ENCODE results near the gene BCAS3. TPM values are rescaled to one million over a fixed set of nuclear protein-coding genes. Genes with fewer than 3 reads are reported as not detected.

Gene BCAS3
- total RNA-seq, 2 experiments from 2014 or later: 20.1 to 31.8 TPM

DNA sequence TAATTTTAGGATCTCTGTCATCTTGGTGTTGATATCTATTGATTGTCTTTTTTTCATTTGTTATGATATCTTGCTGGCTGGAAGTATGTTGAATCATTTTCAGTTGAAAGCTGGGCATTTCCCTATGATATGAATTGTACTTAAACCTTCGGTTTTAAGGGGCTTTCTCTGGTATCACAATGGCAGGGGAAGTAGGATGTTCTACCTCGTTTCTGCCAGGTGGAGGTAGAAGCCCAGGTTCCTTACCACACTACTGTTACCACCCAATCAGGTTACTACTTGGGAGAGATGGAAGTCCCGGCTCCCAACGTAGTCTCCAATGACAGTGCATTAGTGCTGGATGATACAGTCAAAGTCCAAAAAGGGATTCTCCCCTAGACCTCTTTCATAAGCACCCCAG lies 440.3 kb downstream of the BCAS3 start:
- ATAC-seq (ENCODE audit: poor library complexity) (no peak), DNase-seq (no peak)
- Histone ChIP-seq H3K4me1 (ENCODE audit: insufficient read depth, low read length) (no peaks in the 10 kb centered on the region), H3K27me3 (ENCODE audit: control insufficient read depth in 1 of 2, insufficient read depth in 2 of 2, low read length in 2 of 2) (no peaks in the 10 kb centered on the region), H3K36me3 (ENCODE audit: insufficient read depth, low read length) (no peaks in the 10 kb centered on the region), H3K9me3 (ENCODE audit: control insufficient read depth in 1 of 2, insufficient read depth in 1 of 2, low read length in 2 of 2) (peaks cover 0 to 10% of the 10 kb centered on the region in 2 experiments), H3K4me3 (ENCODE audit: low read length) (no peak overlapping the region), H3K27ac (ENCODE audit: low read depth in 1 of 2, low read length in 2 of 2) (no peak overlapping the region)
- Mint-ChIP-seq H3K27ac (no peak overlapping the region), H3K9me3 (peaks cover 7% of the 10 kb centered on the region), H3K4me1 (ENCODE audit: low read depth) (no peaks in the 10 kb centered on the region), H3K4me3 (no peak overlapping the region), H3K36me3 (ENCODE audit: low read depth) (peaks cover 12% of the 10 kb centered on the region), H3K27me3 (no peaks in the 10 kb centered on the region)
- CTCF ChIA-PET: no interaction called here
- no peak for TF ChIP-seq CTCF (IDR thresholded peaks at IDR 0.05)
- intact Hi-C loops (cut with DNase I, micrococcal nuclease): no loop called here
- POLR2A ChIA-PET: no interaction called here

DNA sequence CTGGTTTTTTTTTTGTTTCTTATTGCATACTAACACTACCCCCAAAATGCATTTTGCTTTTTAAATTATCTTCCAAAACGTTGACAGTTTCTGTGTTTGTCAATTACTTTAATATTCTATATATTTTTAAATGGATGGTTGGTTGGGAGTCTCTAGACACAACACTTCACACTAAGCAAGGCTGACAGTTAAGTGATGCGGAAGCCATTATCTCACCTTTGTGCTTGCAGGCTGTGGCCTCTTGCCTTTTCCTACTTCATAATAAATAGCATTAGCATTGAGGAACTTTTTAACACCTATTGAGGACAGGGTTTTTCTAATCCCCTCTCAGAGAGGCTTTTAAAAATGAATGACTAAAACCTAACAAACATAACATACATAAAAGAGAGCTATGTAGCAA lies 441.2 kb downstream of the BCAS3 start:
- intact Hi-C loops (cut with DNase I, micrococcal nuclease): no loop called here
- H3K27me3 Mint-ChIP-seq: no peaks in the 10 kb centered on the region
- H3K27ac ChIP-seq (ENCODE audit: low read depth in 1 of 2, low read length in 2 of 2): no peak overlapping the region
- peaks cover 12% of the 10 kb centered on the region for H3K36me3 Mint-ChIP-seq (ENCODE audit: low read depth)
- no peaks in the 10 kb centered on the region for H3K27me3 ChIP-seq (ENCODE audit: control insufficient read depth in 1 of 2, insufficient read depth in 2 of 2, low read length in 2 of 2)
- no peak for ATAC-seq (ENCODE audit: poor library complexity)
- H3K4me1 Mint-ChIP-seq (ENCODE audit: low read depth): no peaks in the 10 kb centered on the region
- H3K36me3 ChIP-seq (ENCODE audit: insufficient read depth, low read length): no peaks in the 10 kb centered on the region
- peaks cover 0 to 10% of the 10 kb centered on the region in 2 experiments for H3K9me3 ChIP-seq (ENCODE audit: control insufficient read depth in 1 of 2, insufficient read depth in 1 of 2, low read length in 2 of 2)
- TF ChIP-seq CTCF (IDR thresholded peaks at IDR 0.05): no peak
- no peak overlapping the region for H3K27ac Mint-ChIP-seq
- H3K4me1 ChIP-seq (ENCODE audit: insufficient read depth, low read length): no peaks in the 10 kb centered on the region
- peaks cover 7% of the 10 kb centered on the region for H3K9me3 Mint-ChIP-seq
- DNase-seq: no peak
- no peak overlapping the region for H3K4me3 Mint-ChIP-seq
- ChIA-PET POLR2A (no interaction called here), CTCF (no interaction called here)
- H3K4me3 ChIP-seq (ENCODE audit: low read length): no peak overlapping the region

DNA sequence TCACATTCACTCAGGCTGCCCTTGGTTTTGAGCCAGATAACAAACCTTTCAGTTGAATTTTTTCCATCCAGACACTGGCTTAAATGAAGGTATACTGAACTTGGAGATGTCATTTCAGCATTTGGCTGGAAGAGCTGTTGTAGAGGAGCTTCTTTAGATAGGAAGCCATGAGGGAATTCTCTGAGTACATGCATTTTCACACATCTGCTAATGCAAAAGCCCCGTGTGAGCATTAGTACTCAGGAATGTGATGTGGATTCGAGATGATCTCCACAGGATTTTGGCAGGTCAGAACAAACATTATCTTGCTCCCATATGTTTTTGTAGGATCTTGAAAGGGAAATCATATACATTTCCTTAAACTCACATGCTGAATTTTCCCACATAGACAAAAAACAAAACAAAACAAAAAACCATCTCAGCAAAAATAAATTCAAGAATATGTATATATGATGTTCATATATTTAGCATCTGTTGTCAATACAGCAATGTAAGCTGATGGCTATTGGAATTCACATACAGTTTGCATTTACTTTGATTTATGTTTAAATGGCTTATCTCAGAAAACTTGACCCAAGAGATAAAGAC lies 444.8 kb downstream of the BCAS3 start:
- Mint-ChIP-seq H3K36me3 (ENCODE audit: low read depth) (peaks cover 6% of the 10 kb centered on the region), H3K27me3 (no peaks in the 10 kb centered on the region), H3K4me1 (ENCODE audit: low read depth) (no peaks in the 10 kb centered on the region), H3K9me3 (peaks cover 4% of the 10 kb centered on the region), H3K27ac (no peak overlapping the region), H3K4me3 (no peak overlapping the region)
- intact Hi-C loops (cut with DNase I, micrococcal nuclease): no loop called here
- Histone ChIP-seq H3K27me3 (ENCODE audit: control insufficient read depth in 1 of 2, insufficient read depth in 2 of 2, low read length in 2 of 2) (no peaks in the 10 kb centered on the region), H3K4me3 (ENCODE audit: low read length) (no peak overlapping the region), H3K27ac (ENCODE audit: low read depth in 1 of 2, low read length in 2 of 2) (no peak overlapping the region), H3K36me3 (ENCODE audit: insufficient read depth, low read length) (no peaks in the 10 kb centered on the region), H3K4me1 (ENCODE audit: insufficient read depth, low read length) (no peaks in the 10 kb centered on the region), H3K9me3 (ENCODE audit: control insufficient read depth in 1 of 2, insufficient read depth in 1 of 2, low read length in 2 of 2) (no peaks in the 10 kb centered on the region)
- no peak for ATAC-seq (ENCODE audit: poor library complexity)
- ChIA-PET CTCF (no interaction called here), POLR2A (interaction anchor here (0.6 kb wide), 1 partner anchor 925 kb away, joined by 3 read pairs; no protein-coding TSS in a partner anchor)
- DNase-seq: no peak
- no peak for TF ChIP-seq CTCF (IDR thresholded peaks at IDR 0.05)
